SHP77 (cell line): ENCODE measurements around the gene CAMTA1.
"Not testable (repeated sequence)": the region's sequence is repeated elsewhere in the genome, so short reads cannot be mapped to it uniquely, and the experiment has no call there.

Experiments
- DNase-seq, 2 experiments: peaks; one replicate each; lab custom pipeline; 2025; lab: John Stamatoyannopoulos, UW

CAMTA1 gene

DNA sequence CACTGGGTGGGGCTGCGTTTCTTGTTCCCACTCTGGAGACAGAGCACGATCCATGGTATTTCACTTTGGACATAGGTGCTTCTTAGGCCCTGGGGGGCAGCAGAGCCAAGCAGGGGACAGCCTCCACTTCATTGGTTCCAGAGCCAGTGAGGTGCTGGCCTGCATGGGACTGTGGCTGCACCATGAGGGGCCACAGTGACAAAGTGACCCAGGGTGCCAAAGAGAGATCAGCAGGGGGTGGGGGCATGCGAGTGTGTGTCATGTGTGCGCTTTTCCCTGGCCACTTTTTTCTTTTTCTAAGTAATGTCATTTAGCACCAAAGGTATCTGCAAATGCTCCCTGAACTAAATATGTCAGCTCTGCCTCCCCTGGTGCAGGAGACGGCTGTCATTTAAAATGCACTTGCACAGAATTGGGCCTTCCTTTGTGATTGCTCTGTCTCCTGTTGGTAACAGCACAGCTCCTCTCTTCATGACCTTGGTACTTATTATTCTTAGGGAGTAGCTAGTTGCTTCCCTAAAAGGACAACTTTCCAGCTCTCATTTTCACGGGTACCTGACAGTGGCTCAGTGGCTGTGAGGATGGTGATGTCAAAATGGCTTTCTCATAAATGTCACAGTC, 910.4 kb downstream of the CAMTA1 start:
- no peak for DNase-seq

DNA sequence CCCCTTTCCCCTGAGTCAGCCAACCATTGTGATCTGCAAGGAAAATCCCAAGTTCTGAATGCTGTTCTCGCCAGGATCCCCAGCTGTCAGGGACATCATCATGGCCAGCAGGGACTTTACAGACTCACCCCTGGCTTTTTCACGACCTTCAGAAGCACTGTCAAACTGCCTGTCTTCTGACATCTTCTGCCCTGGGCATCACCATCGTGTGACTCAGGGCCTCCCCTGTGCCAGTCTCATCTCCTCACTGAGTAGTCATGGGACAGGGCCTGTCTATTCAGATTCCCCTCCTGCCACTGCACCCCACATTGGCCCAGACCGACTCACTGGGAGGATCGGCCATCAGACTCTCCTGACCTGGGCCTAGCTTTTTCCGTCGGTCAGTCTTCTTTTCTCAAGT, 913.4 kb downstream of the CAMTA1 start:
- DNase-seq = no peak

- DNase-seq = no peak
Observed at GRCh38 chr1:7702365-7702764, 917.1 kb downstream of the CAMTA1 start.

DNA sequence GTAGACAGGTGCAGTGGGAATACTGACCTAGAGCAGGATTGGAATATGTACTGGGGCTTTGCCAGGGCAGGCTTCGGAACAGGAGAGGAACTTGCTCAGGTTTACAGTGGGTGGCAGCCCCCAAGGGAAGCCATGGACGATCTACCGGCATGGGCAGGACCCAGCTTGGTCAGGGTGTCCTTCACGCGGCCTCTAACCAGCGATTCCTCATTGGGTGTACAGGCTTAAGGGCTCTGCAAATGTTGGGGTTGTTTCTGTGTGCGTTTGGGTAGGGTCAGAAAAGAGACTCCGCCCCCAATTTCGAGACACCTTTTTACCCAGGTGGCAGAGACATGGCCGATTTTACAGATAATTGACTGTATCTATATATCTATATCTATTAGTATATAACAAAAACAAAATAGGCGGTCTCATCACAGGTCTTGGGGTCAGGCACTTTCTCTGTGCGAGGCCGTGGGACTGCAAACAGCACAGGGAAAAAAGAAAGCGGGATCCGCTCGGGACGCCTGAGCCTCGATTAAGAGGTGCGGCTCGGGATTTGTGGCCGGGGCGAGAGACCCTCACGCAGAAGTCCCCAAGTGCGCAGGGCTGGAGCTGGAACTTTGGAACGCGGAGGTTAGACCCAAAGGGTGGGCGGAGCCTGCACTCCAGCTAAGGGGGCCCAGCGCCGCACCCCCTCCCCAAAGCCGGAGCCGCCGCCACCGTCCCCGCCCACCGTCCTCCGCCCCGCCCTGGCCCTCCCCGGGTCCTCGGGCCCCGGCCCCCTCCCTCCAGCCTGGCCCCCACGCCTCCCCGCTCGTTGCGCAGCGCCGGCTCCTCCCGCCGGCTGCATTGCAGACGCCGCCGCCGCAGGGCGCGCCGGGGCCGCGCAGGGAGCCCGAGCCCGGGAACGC, 918.3 kb downstream of the CAMTA1 start:
- no peak for DNase-seq

DNA sequence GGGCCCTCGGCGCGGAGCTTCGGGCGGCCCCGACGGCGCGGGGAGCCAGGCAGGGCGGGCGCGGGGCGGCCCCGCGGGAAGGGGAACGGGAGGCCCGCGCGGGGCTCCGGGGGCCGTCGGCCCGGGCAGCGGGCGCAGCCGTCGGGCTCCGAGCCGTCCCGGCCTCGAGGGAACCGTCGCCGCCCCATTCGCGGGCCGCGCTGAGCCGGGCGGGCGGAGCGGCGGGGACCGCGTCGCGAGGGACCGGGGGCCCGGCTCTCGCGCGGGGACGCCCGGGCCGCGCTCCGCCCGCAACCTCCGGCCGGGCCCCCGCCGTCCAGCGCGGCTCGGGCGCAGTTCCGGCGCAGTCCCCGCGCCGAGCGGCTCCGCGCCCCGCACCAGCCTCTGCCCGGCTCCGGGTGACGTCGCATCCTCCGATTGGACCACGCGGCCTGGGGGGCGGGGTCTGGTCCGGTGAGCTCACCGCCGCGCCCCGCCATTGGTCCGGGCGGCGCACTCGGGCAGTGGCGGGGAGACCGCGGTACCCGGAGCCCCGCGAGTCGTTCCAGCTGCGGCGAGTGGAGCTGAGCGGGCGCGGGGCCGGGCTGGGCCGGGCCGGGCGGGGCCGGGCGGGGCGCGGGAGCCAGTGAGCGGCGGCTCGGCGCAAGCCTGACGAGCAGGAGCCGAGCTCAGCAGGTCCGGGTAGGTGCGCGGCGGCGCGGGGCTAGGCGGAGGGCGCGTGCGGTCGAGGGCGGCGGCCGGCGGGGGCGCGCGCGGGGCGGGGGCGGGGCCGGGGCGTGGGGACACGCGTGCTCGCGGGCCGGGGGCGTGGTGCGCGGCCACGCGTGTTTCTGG, 919.2 kb downstream of the CAMTA1 start:
- peak; percentile 59 to 67 for DNase-seq

DNA sequence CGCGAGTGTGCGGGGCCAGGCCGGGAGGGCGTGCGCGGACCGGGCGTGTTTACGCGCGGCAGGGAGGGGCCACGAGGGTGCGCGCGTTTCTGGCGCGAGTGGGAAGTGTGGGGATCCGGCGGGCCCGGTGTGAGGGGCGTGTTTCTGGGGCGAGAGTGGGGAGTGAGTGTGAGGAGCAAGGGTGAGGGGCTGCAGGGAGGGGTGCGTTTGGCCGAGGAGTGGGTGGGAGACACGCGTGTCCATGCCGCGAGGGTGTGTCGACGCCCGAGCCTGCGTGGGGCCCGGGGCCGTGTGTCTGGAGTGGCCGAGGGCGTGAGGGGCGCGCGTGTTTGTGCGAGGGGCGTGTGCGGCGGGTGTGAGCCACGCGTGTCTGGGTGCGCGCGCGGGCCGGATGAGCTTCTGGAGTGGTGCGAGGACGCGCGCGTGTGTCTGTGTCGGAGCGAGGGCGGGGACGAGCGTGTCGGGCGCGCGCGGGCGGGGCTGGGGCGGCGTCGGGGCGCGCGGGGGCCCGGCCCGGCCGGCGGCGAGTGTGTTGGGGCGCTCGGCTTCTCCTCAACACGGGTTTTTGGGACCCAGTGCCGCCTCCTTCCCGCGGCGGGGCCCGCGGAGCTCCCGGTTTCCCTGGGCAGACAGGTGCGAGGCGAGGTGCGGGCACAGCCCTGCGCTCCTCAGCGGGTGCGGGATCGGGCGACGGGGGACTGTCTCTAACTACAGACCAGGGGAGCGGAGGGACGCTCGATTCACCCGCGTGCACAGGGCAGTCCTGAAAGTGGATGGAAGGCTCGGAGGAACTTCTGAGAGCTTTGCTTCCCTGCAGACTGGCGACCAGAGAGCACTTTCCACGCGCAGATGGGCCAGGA, 920.0 kb downstream of the CAMTA1 start:
- DNase-seq = no peak

DNA sequence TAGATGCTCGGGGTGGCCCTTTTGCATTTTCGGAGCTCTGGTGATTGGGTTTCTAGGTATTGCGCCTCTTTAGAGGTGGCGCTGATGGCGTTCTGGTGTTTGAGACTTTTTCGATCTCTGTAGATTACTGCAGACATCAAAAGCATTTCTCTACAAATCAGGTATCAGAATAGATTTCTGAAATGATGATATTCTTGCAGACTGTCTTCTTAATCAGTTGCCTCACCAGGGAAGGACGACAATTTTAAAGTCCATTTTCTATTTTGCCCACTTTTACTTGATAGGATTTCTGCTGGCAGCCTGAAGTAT, 920.6 kb downstream of the CAMTA1 start:
- DNase-seq = no peak

DNA sequence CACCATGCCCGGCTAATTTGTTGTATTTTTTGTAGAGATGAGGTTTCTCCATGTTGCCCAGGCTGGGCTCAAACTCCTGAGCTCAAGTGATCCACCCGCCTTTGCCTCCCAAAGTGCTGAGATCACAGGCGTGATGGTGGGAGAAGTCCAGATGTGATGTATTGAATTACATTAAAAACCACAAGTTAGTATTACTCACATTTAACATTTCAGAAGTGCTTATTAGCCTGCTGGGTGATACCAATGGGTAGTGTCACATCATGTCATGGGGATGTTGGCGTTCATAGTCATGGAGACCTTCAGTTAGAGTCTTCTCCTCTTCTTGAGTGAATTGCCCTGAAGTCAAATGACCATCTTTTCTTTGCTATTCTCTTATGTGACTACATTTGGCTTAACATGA, 922.3 kb downstream of the CAMTA1 start:
- no peak for DNase-seq

GRCh38 chr1:7708065-7708464, 922.8 kb downstream of the CAMTA1 start:
- not testable (repeated sequence) for DNase-seq

DNA sequence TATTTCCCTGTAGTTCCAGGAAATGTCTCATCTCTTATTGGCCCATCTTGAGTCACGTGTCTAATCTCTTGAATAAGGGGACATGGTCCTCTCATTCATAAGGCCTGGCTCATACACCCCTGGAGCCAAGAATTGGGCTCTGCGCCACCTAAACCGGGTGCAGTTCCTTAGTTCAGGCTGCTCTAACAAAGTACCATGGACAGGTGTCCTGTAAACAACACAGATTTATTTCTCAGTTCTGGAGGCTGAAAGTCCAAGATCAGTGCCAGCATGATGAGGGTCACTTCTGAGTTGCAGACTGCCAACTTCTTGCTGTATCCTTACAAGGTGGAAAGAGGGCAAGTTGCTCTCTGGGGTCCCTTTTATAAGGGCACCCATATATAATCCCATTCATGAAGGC, 925.6 kb downstream of the CAMTA1 start:
- no peak for DNase-seq

- no peak for DNase-seq
Observed at GRCh38 chr1:7712731-7713323, 927.6 kb downstream of the CAMTA1 start.

DNA sequence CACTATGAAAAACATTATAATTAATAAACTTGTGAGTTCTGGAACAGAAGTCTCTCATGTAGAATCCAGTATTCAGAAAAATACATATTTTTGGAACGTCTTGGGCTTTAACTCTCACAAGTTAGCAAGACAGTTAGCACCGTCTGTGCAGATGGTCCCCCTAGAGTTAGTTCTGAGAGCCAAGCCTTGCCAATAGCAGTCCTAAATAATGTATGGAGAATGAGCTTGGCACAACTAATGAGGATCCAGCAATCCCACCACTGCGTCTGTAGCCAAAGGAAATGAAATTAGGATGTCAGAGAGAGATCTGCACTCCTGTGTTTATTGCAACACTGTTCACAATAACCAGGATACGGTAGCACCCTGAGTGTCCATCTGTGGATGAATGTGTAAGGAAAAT, 931.3 kb downstream of the CAMTA1 start:
- DNase-seq = no peak

- DNase-seq = no peak
Observed at GRCh38 chr1:7717748-7718368, 932.6 kb downstream of the CAMTA1 start.

- no peak for DNase-seq
Observed at GRCh38 chr1:7719468-7720094, 934.3 kb downstream of the CAMTA1 start.

DNA sequence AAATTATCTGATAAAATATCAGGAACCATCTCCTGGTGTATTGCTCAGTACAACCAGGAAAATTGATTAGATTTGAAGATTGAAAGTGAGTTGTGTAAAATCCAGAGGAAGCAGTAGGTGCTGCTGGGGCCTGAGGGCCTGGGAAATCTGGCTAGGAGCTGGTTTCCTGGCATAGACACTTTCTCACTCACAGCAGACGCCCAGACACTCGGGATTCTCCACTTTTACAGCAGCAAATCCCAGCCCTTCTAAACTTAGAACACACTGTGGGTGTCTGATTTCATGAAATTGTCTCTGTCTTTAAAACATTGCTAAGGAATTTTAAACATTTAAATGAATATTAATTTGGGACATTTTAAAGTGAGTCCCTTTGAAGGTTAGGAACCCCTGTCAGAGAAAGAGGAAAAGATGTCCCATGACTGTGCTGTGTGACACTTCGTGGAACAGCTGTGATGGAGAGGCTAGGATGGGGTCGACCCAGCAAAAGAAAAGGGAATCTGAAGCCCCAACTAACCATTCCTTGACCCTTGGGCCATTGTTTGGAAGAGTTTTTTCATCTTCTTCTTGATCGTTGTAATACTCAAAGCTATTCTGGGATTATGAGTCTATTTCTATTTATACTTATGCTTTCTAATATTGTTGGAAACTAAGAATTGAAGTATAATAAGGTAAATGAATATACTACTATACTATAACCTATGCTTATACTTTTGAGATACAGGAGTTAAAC, 936.9 kb downstream of the CAMTA1 start:
- DNase-seq = no peak

DNA sequence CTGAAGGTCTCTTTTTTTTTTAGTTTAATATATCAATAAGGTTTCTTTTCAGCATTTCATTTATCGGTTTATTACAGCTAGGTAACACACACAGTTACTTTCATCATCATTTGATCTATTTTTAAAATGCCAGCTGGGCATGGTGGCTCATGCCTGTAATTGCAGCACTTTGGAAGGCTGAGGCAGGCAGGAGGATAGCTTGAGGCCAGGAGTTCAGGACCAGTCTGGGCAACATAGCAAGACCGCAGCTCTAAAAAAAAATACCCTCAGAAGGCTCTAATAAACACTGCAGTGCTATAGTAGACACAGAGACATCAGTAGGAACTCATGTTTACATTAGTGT, 937.4 kb downstream of the CAMTA1 start:
- DNase-seq = no peak

DNA sequence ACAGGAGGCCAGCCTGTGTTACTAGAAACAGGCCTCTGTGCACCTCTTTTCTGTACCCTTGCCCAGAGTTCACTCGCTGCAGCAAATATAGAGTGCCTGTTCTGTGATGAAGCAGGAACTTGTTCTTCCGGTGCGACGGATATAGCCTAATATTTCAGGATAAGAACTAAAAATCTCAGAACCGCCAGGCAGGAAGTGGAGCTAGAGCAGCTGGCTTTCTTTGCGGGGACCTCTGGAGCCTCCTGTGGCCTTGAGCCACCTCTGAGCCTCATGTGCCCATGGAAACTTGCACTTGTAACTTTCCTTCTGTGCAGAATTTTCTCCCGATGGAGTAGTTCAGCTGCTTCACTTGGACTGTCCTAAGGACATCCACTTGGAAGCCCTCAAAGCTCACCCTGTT, 941.4 kb downstream of the CAMTA1 start:
- DNase-seq = no peak

DNA sequence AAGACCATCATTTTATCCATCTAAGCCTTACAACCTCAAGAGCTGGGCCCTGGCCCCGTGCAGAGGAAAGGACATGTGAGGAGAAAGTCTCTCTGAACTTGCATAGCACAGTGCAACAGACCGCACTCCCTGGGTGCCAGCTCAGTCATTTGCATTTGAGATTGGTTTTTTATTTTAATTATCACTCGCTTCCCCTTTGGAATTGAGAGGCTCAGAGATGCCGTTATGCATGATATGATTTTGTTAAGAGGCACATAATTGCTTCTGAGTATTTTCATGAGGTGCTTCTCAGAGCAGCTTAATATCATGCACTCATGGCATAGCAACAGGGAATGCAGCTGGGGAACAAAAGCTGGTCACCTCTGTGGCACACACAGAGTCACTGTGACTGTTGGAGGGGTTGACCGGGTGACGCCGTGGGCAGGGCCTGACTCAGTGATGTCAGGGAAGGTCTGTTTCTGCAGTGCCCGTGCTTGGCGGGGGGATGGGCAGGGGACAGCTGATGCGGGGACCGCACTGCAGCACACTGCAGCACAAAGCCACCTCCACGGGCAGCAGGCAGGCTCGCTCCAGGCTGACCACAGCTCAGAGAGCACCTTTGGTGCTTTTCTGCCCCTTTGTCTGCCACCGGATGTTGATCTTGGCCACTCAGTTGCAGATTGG, 942.7 kb downstream of the CAMTA1 start:
- DNase-seq = peak in 1 of 2 experiments; percentile 3

DNA sequence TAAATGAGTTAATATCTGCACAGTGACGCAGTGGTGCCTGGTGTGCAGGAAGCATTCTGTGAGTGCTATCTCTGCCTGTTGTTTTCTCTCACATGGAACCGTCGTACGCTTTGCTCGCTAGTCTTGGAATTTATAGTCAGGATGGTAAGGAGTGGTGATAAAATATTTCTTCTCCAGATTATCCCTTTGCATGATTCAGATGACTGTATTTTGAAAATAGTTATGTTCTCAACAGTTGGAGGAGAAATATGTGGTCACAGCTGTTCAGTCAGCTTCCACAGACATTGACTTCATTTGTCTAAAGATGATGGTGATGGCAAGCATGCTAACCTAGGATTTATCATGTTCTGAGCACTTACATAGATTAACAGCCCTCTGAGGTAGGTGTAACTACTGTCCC, 944.5 kb downstream of the CAMTA1 start:
- DNase-seq = no peak
